Measurements from ENCODE around the gene ERVMER34-1.
A peak's percentile ranks its signal among the peaks of the same experiment; 100 is the strongest.

ERVMER34-1 gene

DNA sequence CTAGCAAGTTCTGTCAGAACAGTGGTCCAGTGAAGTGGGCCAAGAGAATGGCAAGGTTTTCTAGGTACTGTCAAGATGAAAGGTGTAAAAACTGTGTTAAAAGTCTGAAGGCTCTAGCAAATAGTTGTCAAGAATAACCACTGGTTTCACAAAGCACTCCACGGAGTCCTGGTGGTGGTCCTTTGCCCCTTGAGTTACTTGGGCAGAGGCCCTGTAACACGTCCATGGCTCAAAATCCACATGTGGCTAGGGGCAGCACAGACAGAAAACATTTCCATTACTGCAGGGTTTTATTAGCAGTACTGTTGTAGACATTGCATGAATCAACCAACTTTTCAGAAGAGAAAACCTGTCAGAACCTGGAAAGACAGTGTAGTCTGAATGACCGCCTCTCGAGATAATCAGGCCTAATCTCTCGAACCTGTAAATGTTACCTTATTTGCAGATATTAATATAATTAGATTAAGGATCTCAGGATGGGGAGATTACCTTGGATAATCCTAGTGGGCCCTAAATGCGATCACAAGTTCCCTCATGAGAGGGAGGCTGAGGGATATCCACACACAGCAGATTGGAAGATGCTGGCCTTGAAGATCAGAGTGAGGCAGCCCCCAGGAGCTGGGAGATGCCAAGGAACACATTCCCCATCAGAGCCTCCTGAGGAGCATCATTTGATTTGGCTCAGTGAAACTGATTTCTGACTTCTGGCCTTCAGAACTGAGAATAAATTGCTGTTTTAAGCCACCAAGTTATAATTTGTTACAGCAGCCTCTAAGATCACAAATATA lies 34.7 kb downstream of the ERVMER34-1 start:
- peak; percentile 26 for DNase-seq

DNA sequence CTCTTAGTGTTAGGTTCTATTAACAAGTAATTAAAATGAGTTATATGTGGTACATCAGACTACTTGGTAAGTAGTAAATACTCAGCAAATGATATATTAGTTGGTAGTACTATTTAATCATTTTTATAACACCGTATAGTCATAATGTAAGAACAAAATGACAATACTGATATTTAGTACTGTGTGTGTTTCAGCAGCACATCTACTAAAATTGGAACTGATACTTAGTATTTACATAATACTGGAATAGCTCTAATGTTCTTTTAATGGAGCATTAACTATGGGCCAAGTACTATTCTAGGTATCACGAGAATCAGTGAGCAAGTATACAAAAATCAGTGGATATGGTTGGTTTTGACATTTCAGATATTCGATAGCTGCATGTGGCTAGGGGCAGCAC lies 35.3 kb downstream of the ERVMER34-1 start:
- DNase-seq, result no peak

DNA sequence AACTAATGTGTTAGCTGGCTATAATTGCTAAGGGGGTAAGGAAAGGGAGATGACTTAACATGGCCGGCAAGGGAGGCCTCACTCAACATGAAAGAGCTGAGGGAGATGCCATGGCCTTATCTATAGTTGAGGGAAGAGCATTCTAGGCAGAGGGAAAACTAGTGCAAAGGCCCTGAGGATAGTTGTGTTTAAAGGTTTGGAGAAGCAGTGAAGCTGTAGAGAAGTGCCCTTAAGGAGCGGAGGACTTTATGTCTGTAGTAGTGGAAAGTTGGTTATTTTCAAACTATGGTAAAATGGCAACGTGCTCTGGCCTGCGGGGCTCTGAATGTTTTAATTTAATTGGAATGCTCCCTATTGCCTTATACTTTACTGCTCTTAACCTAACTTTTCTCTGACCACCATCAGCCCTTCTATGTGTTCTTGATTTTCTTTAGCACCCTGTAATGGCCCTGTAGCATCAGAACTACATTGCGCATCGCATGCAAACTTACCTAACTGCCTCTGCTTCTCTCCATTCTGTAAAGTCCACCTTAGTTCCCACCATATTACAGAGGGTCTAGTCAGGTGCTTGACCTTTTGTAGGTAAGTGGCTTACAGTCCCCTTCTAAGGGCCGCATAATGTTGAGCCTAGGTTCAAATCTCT lies 35.8 kb downstream of the ERVMER34-1 start:
- DNase-seq, result peak; percentile 16

DNA sequence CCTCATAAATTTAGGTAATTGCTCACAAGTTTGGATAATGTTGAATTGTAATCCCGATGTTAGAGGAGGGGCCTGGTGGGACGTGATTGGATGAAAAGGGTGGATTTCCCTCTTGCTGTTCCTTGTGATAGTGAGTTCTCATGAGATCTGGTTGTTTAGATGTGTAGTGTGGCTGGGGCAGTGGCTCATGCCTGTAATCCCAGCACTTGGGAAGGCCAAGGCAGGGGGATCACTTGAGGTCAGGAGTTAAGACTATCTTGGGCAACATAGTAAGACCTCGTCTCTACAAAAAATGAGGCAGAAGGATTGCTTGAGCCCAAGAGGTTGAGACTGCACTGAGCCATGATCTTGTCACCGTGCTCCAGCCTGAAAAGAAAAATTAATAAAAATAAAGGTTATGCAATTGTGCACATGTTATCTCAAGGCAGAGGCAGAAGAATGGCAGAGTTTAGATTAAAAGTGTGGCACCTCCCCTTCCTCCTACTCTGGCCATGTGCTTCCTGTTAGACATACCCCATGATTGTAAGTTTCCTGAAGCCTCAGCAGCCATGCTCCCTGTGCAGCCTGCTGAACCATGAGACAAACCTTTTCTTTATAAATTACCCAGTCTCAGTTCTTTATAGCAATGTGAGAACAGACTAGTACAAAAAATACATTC lies 36.5 kb downstream of the ERVMER34-1 start:
- DNase-seq, result peak; percentile 85

DNA sequence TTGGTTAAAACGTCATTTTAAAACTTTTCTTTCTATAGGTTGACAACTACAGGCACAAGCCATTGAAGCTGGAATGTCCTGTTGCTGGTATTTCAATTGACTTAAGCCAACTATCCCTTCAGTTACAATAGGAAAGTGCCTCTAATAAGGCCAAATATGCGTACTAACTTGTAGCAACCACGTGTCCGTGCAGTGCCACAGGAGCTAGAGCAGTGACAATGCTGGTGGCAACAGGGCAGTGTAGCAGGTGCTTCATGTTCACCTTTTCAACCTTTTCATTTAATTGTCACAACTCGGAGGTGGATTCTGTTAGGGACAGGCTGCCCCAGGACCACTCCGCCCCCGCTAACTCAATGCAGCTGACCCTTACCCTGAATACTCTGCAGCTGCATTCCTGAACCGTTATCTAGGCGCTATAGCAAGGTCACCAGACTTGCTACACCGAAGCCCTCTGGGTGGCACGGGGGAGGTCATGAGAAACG lies 37.7 kb downstream of the ERVMER34-1 start:
- DNase-seq, result peak; percentile 64

GRCh38 chr4:52712251-52713130 lies 38.7 kb downstream of the ERVMER34-1 start:
- peak; percentile 96 for DNase-seq

DNA sequence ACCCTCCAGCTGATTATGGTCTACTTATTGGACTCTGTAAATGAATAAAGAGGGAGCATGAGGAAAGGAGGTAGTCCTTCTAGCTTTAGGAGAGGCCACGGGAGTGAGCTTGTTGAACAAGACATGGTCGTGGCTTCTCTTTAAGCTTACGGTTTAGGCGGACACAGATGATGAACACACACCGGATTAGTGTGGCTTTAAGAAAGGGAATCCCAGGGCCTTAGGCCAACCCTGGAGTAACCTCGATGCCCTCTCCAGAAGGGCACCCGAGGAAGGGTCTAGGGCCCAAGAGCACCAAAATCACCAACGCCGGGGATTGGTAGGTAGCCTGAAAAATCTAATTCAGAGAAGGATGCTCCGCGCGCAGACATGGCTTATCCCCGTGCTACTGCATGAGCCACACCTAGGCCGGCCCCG lies 39.4 kb downstream of the ERVMER34-1 start:
- no peak for DNase-seq

- peak; percentile 27 for DNase-seq
Observed at GRCh38 chr4:52711272-52711671, 40.0 kb downstream of the ERVMER34-1 start.

DNA sequence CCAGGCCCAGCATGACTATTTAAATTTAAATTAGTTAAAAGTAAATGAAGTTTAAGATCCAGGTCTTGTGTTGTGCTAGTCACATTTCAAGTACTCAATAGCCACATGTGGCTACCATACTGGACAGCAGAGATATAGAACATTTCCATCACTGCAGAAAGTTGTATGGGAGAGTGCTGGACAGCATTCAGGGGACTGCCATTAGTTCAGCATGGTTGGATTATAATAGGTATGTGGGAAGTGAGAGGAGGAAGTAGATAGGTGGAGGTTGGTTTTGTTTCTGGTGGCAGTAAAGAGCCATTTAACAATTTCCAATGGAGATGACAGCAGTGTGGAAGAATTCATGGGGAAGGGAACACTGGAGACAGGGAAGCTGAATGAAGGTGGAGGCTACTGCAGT lies 42.1 kb downstream of the ERVMER34-1 start:
- DNase-seq, result no peak

GRCh38 chr4:52704661-52705060 lies 46.6 kb downstream of the ERVMER34-1 start:
- DNase-seq, result no peak

GRCh38 chr4:52704133-52704532 lies 47.1 kb downstream of the ERVMER34-1 start:
- DNase-seq, result no peak

GRCh38 chr4:52701207-52701606 lies 50.0 kb downstream of the ERVMER34-1 start:
- no peak for DNase-seq

GRCh38 chr4:52694936-52695335 lies 56.3 kb downstream of the ERVMER34-1 start:
- DNase-seq, result no peak

DNA sequence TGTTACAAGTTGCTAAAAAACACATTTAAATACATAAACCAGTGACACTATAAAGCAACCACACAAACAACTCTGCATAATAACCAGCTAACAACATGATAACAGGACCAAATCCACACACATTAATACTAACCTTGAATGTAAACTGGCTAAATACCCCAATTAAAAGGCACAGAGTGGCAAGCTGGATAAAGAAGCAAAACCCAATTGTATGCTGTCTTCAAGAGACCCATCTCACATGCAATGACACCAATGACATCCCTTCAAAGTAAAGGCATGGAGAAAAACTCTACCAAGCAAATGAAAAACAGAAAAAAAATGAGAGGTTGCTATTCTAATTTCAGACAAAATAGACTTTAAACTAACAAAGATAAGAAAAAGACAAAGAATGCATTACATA lies 57.7 kb downstream of the ERVMER34-1 start:
- DNase-seq, result no peak
